ENCODE measurements around the gene COMMD1. TPM values are rescaled to one million over a fixed set of nuclear protein-coding genes. Genes with fewer than 3 reads are reported as not detected.
A peak's percentile ranks its signal among the peaks of the same experiment; 100 is the strongest.
"Not testable (repeated sequence)": the region's sequence is repeated elsewhere in the genome, so short reads cannot be mapped to it uniquely, and the experiment has no call there.

COMMD1 gene
- polyA plus RNA-seq, 1 donor from 2014 or later = 69.1 TPM

- H3K27me3 ChIP-seq (ENCODE audit: insufficient read depth, low read depth, low read length) = no peaks in the 10 kb centered on the region
- H3K27ac ChIP-seq (ENCODE audit: low read length) = no peak overlapping the region
- no peak overlapping the region for H3K4me2 ChIP-seq (ENCODE audit: low read length)
- no peaks in the 10 kb centered on the region for H3K36me3 ChIP-seq (ENCODE audit: insufficient read depth, low read length)
- H4K20me1 ChIP-seq (ENCODE audit: insufficient read depth) = no peaks in the 10 kb centered on the region
- H3K9me2 ChIP-seq (ENCODE audit: insufficient read depth, low read length) = no peaks in the 10 kb centered on the region
- H3K9ac ChIP-seq (ENCODE audit: low read length) = no peak overlapping the region
- H3F3A ChIP-seq (ENCODE audit: insufficient read depth, low read length, poor library complexity, severe bottlenecking) = no peaks in the 10 kb centered on the region
- no peak overlapping the region for H3K4me3 ChIP-seq (ENCODE audit: low read length)
- TF ChIP-seq EP300 (conservative IDR thresholded peaks at IDR 0.05; ENCODE audit: poor library complexity, severe bottlenecking) = no peak
- peak; percentile 11 for TF ChIP-seq POLR2AphosphoS5 (IDR thresholded peaks at IDR 0.05)
- no peak overlapping the region for H2AFZ ChIP-seq (ENCODE audit: low read depth, low read length)
- H3K79me2 ChIP-seq (replicated peaks; ENCODE audit: insufficient read depth, low read length) = no peaks in the 10 kb centered on the region
- H3K9me3 ChIP-seq (ENCODE audit: low read length) = no peaks in the 10 kb centered on the region
Measured at GRCh38 chr2:62145478-62146100, 240.1 kb downstream of the COMMD1 start.

GRCh38 chr2:62146790-62147189 is 241.3 kb downstream of the COMMD1 start:
- H3K27me3 ChIP-seq (ENCODE audit: insufficient read depth, low read depth, low read length); H3K9me3 ChIP-seq (ENCODE audit: low read length); H3K79me2 ChIP-seq (replicated peaks; ENCODE audit: insufficient read depth, low read length); H2AFZ ChIP-seq (ENCODE audit: low read depth, low read length); H3K27ac ChIP-seq (ENCODE audit: low read length); H3K9ac ChIP-seq (ENCODE audit: low read length); H3K36me3 ChIP-seq (ENCODE audit: insufficient read depth, low read length); H3K4me3 ChIP-seq (ENCODE audit: low read length); H3F3A ChIP-seq (ENCODE audit: insufficient read depth, low read length, poor library complexity, severe bottlenecking); H3K4me2 ChIP-seq (ENCODE audit: low read length); H3K9me2 ChIP-seq (ENCODE audit: insufficient read depth, low read length); H4K20me1 ChIP-seq (ENCODE audit: insufficient read depth): not testable (repeated sequence)

GRCh38 chr2:62147610-62148301 is 242.3 kb downstream of the COMMD1 start:
- Histone ChIP-seq H3K4me3 (ENCODE audit: low read length) (no peak overlapping the region), H3F3A (ENCODE audit: insufficient read depth, low read length, poor library complexity, severe bottlenecking) (no peaks in the 10 kb centered on the region), H3K27ac (ENCODE audit: low read length) (no peak overlapping the region), H3K9me2 (ENCODE audit: insufficient read depth, low read length) (no peaks in the 10 kb centered on the region), H3K4me2 (ENCODE audit: low read length) (no peak overlapping the region), H3K9ac (ENCODE audit: low read length) (no peak overlapping the region), H3K27me3 (ENCODE audit: insufficient read depth, low read depth, low read length) (no peaks in the 10 kb centered on the region), H3K79me2 (replicated peaks; ENCODE audit: insufficient read depth, low read length) (no peaks in the 10 kb centered on the region), H2AFZ (ENCODE audit: low read depth, low read length) (no peak overlapping the region), H3K36me3 (ENCODE audit: insufficient read depth, low read length) (no peaks in the 10 kb centered on the region), H3K9me3 (ENCODE audit: low read length) (no peaks in the 10 kb centered on the region), H4K20me1 (ENCODE audit: insufficient read depth) (no peaks in the 10 kb centered on the region)
- TF ChIP-seq EP300 (conservative IDR thresholded peaks at IDR 0.05; ENCODE audit: poor library complexity, severe bottlenecking) = no peak
- TF ChIP-seq CTCF (IDR thresholded peaks at IDR 0.05; ENCODE audit: poor library complexity, severe bottlenecking) = no peak
- TF ChIP-seq POLR2AphosphoS5 (IDR thresholded peaks at IDR 0.05) = no peak
- no peak for TF ChIP-seq REST (IDR thresholded peaks at IDR 0.05; ENCODE audit: borderline replicate concordance)
- TF ChIP-seq SMC3 (conservative IDR thresholded peaks at IDR 0.05; ENCODE audit: poor library complexity) = no peak
- TF ChIP-seq TAF1 (IDR thresholded peaks at IDR 0.05; ENCODE audit: low read depth) = no peak
- TF ChIP-seq MXI1 (conservative IDR thresholded peaks at IDR 0.05; ENCODE audit: poor library complexity, severe bottlenecking) = no peak
